ENCODE data around the gene IGFL1. TPM values are rescaled to one million over a fixed set of nuclear protein-coding genes. Genes with fewer than 3 reads are reported as not detected.

Gene IGFL1
- total RNA-seq (2022; extraction: Qiagen RNA extraction), result 1.0 to 2.3 TPM (median 1.9 TPM) in 5 replicates

DNA sequence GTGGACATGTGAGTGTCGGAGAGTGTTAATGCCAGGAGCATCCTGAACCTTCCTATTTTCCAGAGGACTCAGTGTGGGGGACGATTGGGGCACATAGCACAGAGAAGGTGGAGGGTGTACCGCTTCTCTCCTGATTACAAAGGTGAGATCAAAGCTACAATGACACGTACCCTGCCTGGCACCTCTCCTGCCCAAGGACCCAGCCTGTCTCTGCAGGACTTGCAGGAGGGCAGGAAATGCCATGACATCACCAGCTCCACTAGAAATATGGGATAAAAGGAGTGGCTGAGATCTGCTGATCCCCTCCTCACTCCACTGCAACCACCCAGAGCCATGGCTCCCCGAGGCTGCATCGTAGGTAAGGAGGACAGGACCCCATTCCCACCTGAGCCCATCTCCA, at the start of gene IGFL1:
Gene IGFL1, plus strand, starts transcription at position 301 of the 400 bp plus-strand sequence. Its CDS starts 33 bp downstream, at position 334.

Other genes starting within 250 kb of the IGFL1 start
- gene CCDC61, start 234.3 kb upstream of the IGFL1 start, total RNA-seq (2022; extraction: Qiagen RNA extraction), result 4.1 to 6.2 TPM (median 4.6 TPM) in 5 replicates
- not detected in 5 replicates for gene PGLYRP1, start 206.7 kb upstream of the IGFL1 start, total RNA-seq (2022; extraction: Qiagen RNA extraction)
- 0.28 to 0.33 TPM (median 0.30 TPM) in 5 replicates for gene IGFL4, start 188.7 kb upstream of the IGFL1 start, total RNA-seq (2022; extraction: Qiagen RNA extraction)
- 0.16 to 0.25 TPM (median 0.17 TPM) in 3 of 5 replicates, not detected in the others for gene IGFL3, start 105.1 kb upstream of the IGFL1 start, total RNA-seq (2022; extraction: Qiagen RNA extraction)
- 0.37 to 0.86 TPM (median 0.56 TPM) in 5 replicates for gene IGFL2, start 81.5 kb upstream of the IGFL1 start, total RNA-seq (2022; extraction: Qiagen RNA extraction)
- 0.03 to 0.13 TPM (median 0.07 TPM) in 4 of 5 replicates, not detected in the other for gene HIF3A, start 67.3 kb downstream of the IGFL1 start, total RNA-seq (2022; extraction: Qiagen RNA extraction)
- gene PPP5C, start 117.3 kb downstream of the IGFL1 start, total RNA-seq (2022; extraction: Qiagen RNA extraction), result 80.2 to 88.5 TPM (median 83.3 TPM) in 5 replicates
- not detected in 5 replicates for gene CCDC8, start 183.8 kb downstream of the IGFL1 start, total RNA-seq (2022; extraction: Qiagen RNA extraction)
- gene PNMA8C, start 199.2 kb downstream of the IGFL1 start, total RNA-seq (2022; extraction: Qiagen RNA extraction), result not detected in 5 replicates
- gene PNMA8A, start 241.8 kb downstream of the IGFL1 start, total RNA-seq (2022; extraction: Qiagen RNA extraction), result 7.9 to 10.4 TPM (median 8.8 TPM) in 5 replicates

Data from A549 treated with AZD2906 at 1 μM for 4 hours (cell line).